Measurements from ENCODE around the gene PSMF1.

DNA sequence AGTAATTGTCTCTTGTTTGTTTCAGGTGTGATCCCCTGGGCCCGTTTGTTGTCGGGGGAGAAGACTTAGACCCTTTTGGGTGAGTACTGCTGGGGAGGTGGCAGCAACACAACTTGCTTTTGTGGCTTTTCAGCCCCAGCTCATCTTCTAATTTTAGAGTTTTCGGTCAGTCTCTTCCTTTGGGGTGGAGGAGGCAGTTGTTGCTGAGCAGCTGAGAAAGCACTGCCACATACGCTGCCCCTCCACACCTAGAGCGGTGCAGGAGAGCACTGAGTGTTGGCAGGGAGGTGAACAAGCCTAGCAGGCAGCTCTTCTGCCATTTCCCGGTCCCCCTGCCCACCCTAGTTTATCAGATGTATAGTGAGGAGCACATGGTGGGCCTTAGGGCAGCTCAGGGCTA is 44.7 kb downstream of the PSMF1 start:
- TF ChIP-seq ELF1 (CRISPR knock-in tag; IDR thresholded peaks at IDR 0.05) (no peak), FOSL2 (CRISPR knock-in tag; IDR thresholded peaks at IDR 0.05) (no peak), CEBPB (IDR thresholded peaks at IDR 0.05; ENCODE audit: borderline replicate concordance, low read depth, low read length) (no peak), ZNF232 (CRISPR knock-in tag; IDR thresholded peaks at IDR 0.05; ENCODE audit: borderline replicate concordance) (no peak), ISX (CRISPR knock-in tag; conservative IDR thresholded peaks at IDR 0.05) (no peak), ZNF451 (CRISPR knock-in tag; IDR thresholded peaks at IDR 0.05) (no peak), ZBTB1 (CRISPR knock-in tag; IDR thresholded peaks at IDR 0.05; ENCODE audit: borderline replicate concordance) (no peak), ELF4 (CRISPR knock-in tag; IDR thresholded peaks at IDR 0.05; ENCODE audit: borderline replicate concordance) (no peak), TP53 (CRISPR knock-in tag; conservative IDR thresholded peaks at IDR 0.05) (no peak)
- TF ChIP-seq, protein P1, sequence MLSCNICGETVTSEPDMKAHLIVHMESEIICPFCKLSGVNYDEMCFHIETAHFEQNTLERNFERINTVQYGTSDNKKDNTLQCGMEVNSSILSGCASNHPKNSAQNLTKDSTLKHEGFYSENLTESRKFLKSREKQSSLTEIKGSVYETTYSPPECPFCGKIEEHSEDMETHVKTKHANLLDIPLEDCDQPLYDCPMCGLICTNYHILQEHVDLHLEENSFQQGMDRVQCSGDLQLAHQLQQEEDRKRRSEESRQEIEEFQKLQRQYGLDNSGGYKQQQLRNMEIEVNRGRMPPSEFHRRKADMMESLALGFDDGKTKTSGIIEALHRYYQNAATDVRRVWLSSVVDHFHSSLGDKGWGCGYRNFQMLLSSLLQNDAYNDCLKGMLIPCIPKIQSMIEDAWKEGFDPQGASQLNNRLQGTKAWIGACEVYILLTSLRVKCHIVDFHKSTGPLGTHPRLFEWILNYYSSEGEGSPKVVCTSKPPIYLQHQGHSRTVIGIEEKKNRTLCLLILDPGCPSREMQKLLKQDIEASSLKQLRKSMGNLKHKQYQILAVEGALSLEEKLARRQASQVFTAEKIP (CRISPR knock-in tag; IDR thresholded peaks at IDR 0.05; ENCODE audit: borderline replicate concordance): no peak
- TF ChIP-seq, protein P2, sequence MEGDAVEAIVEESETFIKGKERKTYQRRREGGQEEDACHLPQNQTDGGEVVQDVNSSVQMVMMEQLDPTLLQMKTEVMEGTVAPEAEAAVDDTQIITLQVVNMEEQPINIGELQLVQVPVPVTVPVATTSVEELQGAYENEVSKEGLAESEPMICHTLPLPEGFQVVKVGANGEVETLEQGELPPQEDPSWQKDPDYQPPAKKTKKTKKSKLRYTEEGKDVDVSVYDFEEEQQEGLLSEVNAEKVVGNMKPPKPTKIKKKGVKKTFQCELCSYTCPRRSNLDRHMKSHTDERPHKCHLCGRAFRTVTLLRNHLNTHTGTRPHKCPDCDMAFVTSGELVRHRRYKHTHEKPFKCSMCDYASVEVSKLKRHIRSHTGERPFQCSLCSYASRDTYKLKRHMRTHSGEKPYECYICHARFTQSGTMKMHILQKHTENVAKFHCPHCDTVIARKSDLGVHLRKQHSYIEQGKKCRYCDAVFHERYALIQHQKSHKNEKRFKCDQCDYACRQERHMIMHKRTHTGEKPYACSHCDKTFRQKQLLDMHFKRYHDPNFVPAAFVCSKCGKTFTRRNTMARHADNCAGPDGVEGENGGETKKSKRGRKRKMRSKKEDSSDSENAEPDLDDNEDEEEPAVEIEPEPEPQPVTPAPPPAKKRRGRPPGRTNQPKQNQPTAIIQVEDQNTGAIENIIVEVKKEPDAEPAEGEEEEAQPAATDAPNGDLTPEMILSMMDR (CRISPR knock-in tag; IDR thresholded peaks at IDR 0.05): no peak
- TF ChIP-seq, protein P3, sequence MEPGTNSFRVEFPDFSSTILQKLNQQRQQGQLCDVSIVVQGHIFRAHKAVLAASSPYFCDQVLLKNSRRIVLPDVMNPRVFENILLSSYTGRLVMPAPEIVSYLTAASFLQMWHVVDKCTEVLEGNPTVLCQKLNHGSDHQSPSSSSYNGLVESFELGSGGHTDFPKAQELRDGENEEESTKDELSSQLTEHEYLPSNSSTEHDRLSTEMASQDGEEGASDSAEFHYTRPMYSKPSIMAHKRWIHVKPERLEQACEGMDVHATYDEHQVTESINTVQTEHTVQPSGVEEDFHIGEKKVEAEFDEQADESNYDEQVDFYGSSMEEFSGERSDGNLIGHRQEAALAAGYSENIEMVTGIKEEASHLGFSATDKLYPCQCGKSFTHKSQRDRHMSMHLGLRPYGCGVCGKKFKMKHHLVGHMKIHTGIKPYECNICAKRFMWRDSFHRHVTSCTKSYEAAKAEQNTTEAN (CRISPR knock-in tag; conservative IDR thresholded peaks at IDR 0.05): no peak
- TF ChIP-seq, protein P4, sequence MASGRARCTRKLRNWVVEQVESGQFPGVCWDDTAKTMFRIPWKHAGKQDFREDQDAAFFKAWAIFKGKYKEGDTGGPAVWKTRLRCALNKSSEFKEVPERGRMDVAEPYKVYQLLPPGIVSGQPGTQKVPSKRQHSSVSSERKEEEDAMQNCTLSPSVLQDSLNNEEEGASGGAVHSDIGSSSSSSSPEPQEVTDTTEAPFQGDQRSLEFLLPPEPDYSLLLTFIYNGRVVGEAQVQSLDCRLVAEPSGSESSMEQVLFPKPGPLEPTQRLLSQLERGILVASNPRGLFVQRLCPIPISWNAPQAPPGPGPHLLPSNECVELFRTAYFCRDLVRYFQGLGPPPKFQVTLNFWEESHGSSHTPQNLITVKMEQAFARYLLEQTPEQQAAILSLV (CRISPR knock-in tag; IDR thresholded peaks at IDR 0.05; ENCODE audit: borderline replicate concordance): no peak
- TF ChIP-seq, protein P5, sequence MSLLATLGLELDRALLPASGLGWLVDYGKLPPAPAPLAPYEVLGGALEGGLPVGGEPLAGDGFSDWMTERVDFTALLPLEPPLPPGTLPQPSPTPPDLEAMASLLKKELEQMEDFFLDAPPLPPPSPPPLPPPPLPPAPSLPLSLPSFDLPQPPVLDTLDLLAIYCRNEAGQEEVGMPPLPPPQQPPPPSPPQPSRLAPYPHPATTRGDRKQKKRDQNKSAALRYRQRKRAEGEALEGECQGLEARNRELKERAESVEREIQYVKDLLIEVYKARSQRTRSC (CRISPR knock-in tag; IDR thresholded peaks at IDR 0.05; ENCODE audit: low read depth): no peak
